GM18951 (cell line): ENCODE measurements around the gene ACO2.
"Not testable (repeated sequence)": the region's sequence is repeated elsewhere in the genome, so short reads cannot be mapped to it uniquely, and the experiment has no call there.

Experiments
- POLR2A ChIP-seq: IDR thresholded peaks from 4 replicates; pipeline ENCODE4 v1.6.1; 2011; ENCODE audit warnings: mild to moderate bottlenecking; ENCODE audit not compliant: insufficient read length, insufficient read depth; ENCODE audit errors: extremely low read depth
- in situ Hi-C: fragments of 300-500 bp; cut with MboI; formaldehyde crosslinking; loops from one replicate; pipeline ENCODE4 v1.12.0; 2022; ENCODE audit warnings: low sequenced_read_pairs, mixed read lengths, inconsistent platforms; ENCODE audit not compliant: unreplicated experiment

ACO2 gene

GRCh38 chr22:41468381-41469217 is at the start of gene ACO2, which contains the start of gene PHF5A:
Gene ACO2 (plus strand): TSS chr22:41469117. CDS start chr22:41469147, 30 bp downstream.
Gene PHF5A (minus strand): TSS chr22:41468692. CDS start chr22:41468653, 39 bp downstream.
- peak; percentile 67 for TF ChIP-seq POLR2A

GRCh38 chr22:41425660-41426365 is 43.1 kb upstream of the ACO2 start:
- in situ Hi-C loops: no loop called here
- TF ChIP-seq POLR2A: no peak

More at GRCh38 chr22:41468381-41469217, at the start of gene ACO2, which contains the start of gene PHF5A:
- in situ Hi-C loops: no loop called here

GRCh38 chr22:41429232-41429950 is 39.5 kb upstream of the ACO2 start:
- TF ChIP-seq POLR2A: no peak
- in situ Hi-C loops: no loop called here

GRCh38 chr22:41429951-41430332 is 39.0 kb upstream of the ACO2 start:
- no peak for TF ChIP-seq POLR2A
- in situ Hi-C loops: no loop called here

- in situ Hi-C loops: no loop called here
Observed at GRCh38 chr22:41431656-41432055, 37.3 kb upstream of the ACO2 start.

GRCh38 chr22:41433480-41433879 is 35.4 kb upstream of the ACO2 start:
- in situ Hi-C loops: not testable (repeated sequence)

More at GRCh38 chr22:41431656-41432055, 37.3 kb upstream of the ACO2 start:
- no peak for TF ChIP-seq POLR2A

- in situ Hi-C loops: not testable (repeated sequence)
Observed at GRCh38 chr22:41434361-41435003, 34.4 kb upstream of the ACO2 start.

- TF ChIP-seq POLR2A: no peak
- in situ Hi-C loops: no loop called here
Observed at GRCh38 chr22:41435560-41435959, 33.4 kb upstream of the ACO2 start.

GRCh38 chr22:41436322-41437113 is 32.4 kb upstream of the ACO2 start:
- in situ Hi-C loops: no loop called here
- TF ChIP-seq POLR2A: no peak

GRCh38 chr22:41437198-41437597 is 31.7 kb upstream of the ACO2 start:
- TF ChIP-seq POLR2A: no peak
- in situ Hi-C loops: no loop called here

- in situ Hi-C loops: not testable (repeated sequence)
Observed at GRCh38 chr22:41440511-41440910, 28.4 kb upstream of the ACO2 start.

- no peak for TF ChIP-seq POLR2A
- in situ Hi-C loops: no loop called here
Observed at GRCh38 chr22:41442240-41442792, 26.6 kb upstream of the ACO2 start.
